Kidney epithelial cell (primary cell): Measurements from ENCODE around the gene IQSEC1. TPM values are rescaled to one million over a fixed set of nuclear protein-coding genes. Genes with fewer than 3 reads are reported as not detected.

Experiments
- DNase-seq: peaks from one replicate; pipeline ENCODE4 v3.0.0-alpha.2; 2010; ENCODE audit warnings: low read depth
- H3K27me3 ChIP-seq: 2 replicates; pipeline ENCODE4 v1.6.0; 2011; ENCODE audit warnings: low read length; ENCODE audit not compliant: control insufficient read depth, insufficient read depth
- H3K36me3 ChIP-seq: 2 replicates; pipeline ENCODE4 v1.5.1; 2011; ENCODE audit warnings: low read length; ENCODE audit not compliant: control insufficient read depth, insufficient read depth
- H3K4me3 ChIP-seq: 2 replicates; pipeline ENCODE4 v1.5.1; 2011; ENCODE audit warnings: low read depth, mild to moderate bottlenecking, control low read depth, low read length
- total RNA-seq: library from RNA; depleted of rRNA; stranded (reverse); fragments of >200 nt; gene quantifications from 2 replicates; pipeline ENCODE4 v1.2.3, GENCODE V29; 2015
- TF ChIP-seq, protein P1 (sequence below): IDR thresholded peaks from 2 replicates; pipeline ENCODE4 v1.5.1; 2011; ENCODE audit warnings: mild to moderate bottlenecking, moderate library complexity, low read length, control low read depth, inconsistent platforms; ENCODE audit not compliant: insufficient read depth, poor library complexity, severe bottlenecking

The IQSEC1 gene
- total RNA-seq, 1 donor from 2014 or later = 14.9 TPM

- H3K4me3 ChIP-seq = no peak overlapping the region
- no peaks in the 10 kb centered on the region for H3K36me3 ChIP-seq
- TF ChIP-seq, protein P1, sequence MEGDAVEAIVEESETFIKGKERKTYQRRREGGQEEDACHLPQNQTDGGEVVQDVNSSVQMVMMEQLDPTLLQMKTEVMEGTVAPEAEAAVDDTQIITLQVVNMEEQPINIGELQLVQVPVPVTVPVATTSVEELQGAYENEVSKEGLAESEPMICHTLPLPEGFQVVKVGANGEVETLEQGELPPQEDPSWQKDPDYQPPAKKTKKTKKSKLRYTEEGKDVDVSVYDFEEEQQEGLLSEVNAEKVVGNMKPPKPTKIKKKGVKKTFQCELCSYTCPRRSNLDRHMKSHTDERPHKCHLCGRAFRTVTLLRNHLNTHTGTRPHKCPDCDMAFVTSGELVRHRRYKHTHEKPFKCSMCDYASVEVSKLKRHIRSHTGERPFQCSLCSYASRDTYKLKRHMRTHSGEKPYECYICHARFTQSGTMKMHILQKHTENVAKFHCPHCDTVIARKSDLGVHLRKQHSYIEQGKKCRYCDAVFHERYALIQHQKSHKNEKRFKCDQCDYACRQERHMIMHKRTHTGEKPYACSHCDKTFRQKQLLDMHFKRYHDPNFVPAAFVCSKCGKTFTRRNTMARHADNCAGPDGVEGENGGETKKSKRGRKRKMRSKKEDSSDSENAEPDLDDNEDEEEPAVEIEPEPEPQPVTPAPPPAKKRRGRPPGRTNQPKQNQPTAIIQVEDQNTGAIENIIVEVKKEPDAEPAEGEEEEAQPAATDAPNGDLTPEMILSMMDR = no peak
- H3K27me3 ChIP-seq = no peaks in the 10 kb centered on the region
- no peak for DNase-seq
Observed at GRCh38 chr3:12999147-13000140, 73.8 kb downstream of the IQSEC1 start.

- TF ChIP-seq, protein P1 = no peak
- H3K27me3 ChIP-seq = peaks cover 3% of the 10 kb centered on the region
Observed at GRCh38 chr3:12998648-12999047, 74.6 kb downstream of the IQSEC1 start.

DNA sequence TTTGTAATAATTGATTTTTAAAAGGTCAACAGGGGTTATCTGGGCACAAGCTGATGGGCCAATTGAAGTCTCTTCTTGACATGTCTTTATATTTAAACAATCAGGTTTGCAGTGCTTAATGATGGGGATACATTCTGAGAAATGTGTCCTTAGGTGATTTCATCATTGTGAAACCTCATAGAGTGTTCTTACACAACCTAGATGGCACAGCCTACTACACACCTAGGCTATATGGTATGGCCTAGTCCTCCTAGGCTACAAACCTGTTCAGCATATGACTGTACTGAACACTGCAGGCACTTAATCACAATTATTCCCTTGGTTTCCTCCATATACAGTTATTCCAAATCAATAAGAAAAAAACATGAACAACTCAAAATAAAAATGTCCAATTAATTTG, 75.8 kb downstream of the IQSEC1 start:
- Histone ChIP-seq H3K4me3 (no peak overlapping the region), H3K27me3 (peaks cover 6% of the 10 kb centered on the region), H3K36me3 (no peaks in the 10 kb centered on the region)
- no peak for DNase-seq
- TF ChIP-seq, protein P1 = no peak

More at GRCh38 chr3:12998648-12999047, 74.6 kb downstream of the IQSEC1 start:
- Histone ChIP-seq H3K36me3 (no peaks in the 10 kb centered on the region), H3K4me3 (no peak overlapping the region)
- DNase-seq = no peak

DNA sequence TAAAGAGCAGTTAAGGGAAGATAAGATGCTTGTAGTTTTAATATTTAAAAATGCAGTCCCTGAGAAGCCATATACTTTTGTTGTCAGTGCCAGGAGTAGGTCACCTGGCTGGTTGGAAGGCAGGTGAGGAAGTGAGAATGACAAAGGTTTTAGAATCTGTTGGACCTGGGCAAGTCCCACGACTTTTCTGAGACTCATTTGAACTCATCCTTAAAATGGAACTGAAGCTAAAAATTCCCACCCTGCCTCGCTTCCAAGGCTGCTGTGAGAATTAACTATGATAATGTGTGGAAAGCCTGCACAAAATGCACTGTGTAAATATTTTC, 77.1 kb downstream of the IQSEC1 start:
- no peaks in the 10 kb centered on the region for H3K36me3 ChIP-seq
- H3K27me3 ChIP-seq = peaks cover 6% of the 10 kb centered on the region
- no peak for DNase-seq
- no peak overlapping the region for H3K4me3 ChIP-seq
- TF ChIP-seq, protein P1 = no peak

DNA sequence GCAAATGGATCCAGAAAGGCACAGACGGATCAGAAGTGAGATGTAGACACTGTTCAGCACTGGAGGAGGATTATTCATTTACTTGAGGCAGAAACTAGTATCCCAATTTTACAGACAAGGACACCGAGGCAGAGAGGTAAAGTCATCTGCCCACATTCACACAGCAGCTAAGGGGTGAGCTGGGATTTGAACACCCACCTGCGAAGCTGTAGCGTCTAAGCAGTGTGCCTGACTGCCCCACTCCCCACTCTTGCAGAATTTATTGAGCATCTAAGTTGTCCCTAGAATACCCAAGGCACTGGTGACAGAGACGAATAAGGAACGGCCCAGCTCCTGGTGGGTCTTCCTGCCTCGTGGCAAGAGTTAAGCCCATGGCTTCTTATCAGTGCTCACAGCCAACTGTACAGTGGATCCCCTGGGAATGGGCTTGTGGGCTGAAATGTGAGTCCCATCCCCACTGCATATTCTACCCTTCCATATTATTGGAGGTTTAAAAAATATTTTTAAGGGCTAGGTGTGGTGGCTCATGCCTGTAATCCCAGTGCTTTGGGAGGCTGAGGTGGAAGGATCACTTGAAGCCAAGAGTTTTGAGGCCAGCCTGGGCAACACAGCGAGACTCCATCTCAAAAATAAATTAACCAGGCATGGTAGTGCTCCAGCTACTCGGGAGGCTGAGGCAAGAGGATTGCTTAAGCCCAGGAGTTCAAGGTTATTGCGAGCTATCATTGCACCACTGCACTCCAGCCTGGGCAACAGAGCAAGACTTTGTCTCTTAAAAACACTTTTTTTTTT, 77.6 kb downstream of the IQSEC1 start:
- no peak for DNase-seq
- H3K27me3 ChIP-seq = peaks cover 6% of the 10 kb centered on the region
- TF ChIP-seq, protein P1 = no peak
- no peak overlapping the region for H3K4me3 ChIP-seq
- H3K36me3 ChIP-seq = no peaks in the 10 kb centered on the region
